CD8-positive, alpha-beta memory T cell (primary cell): ENCODE data around the gene CALCB. TPM values are rescaled to one million over a fixed set of nuclear protein-coding genes. Genes with fewer than 3 reads are reported as not detected.

Experiments used
- CTCF ChIA-PET: fragments of 350-600 bp; sonication (Branson Sonifier 250); formaldehyde crosslinking; loops from one replicate; lab custom pipeline; 2021; ENCODE audit warnings: antibody characterized with exemption; lab: Charles Lee
- POLR2A ChIA-PET: fragments of 350-600 bp; sonication (Branson Sonifier 250); formaldehyde crosslinking; loops from one replicate; lab custom pipeline; 2021; ENCODE audit warnings: antibody characterized with exemption; lab: Charles Lee
- DNase-seq, 5 donors: peaks; one replicate each; pipeline versions ENCODE4 v3.0.0 to v3.0.0-alpha.2; 2020 to 2022; ENCODE audit warnings: mixed read lengths in 1 of 5
- H3K27ac ChIP-seq: one replicate; pipeline ENCODE4 v1.7.0; 2013; ENCODE audit warnings: low read depth, mild to moderate bottlenecking, low read length, moderate library complexity
- H3K27me3 ChIP-seq: 2 replicates; pipeline ENCODE4 v1.7.0; 2013; ENCODE audit warnings: low read length, mild to moderate bottlenecking; ENCODE audit not compliant: insufficient read depth, poor library complexity, severe bottlenecking
- H3K36me3 ChIP-seq: 2 replicates; pipeline ENCODE4 v1.7.0; 2013; ENCODE audit warnings: mild to moderate bottlenecking, low read length, moderate library complexity; ENCODE audit not compliant: insufficient read depth
- H3K4me1 ChIP-seq: 2 replicates; pipeline ENCODE4 v1.7.0; 2013; ENCODE audit warnings: mild to moderate bottlenecking, low read length, moderate library complexity; ENCODE audit not compliant: insufficient read depth
- H3K4me3 ChIP-seq: 2 replicates; pipeline ENCODE4 v1.7.0; 2013; ENCODE audit warnings: mild to moderate bottlenecking, low read length
- H3K9me3 ChIP-seq: 2 replicates; pipeline ENCODE4 v1.7.0; 2013; ENCODE audit warnings: mild to moderate bottlenecking, low read length
- H3K27ac Mint-ChIP-seq, 8 donors: one replicate each; pipeline ENCODE4 v1.8.0; 2020 to 2021; ENCODE audit warnings: mixed read lengths in 8 of 8, mild to moderate bottlenecking in 6 of 8, inconsistent platforms in 3 of 8, moderate library complexity in 3 of 8
- H3K27me3 Mint-ChIP-seq, 2 donors: one replicate each; pipeline ENCODE4 v1.8.0; 2020 to 2021; ENCODE audit warnings: mixed read lengths in 2 of 2, mild to moderate bottlenecking in 1 of 2, moderate library complexity in 1 of 2
- H3K36me3 Mint-ChIP-seq, 3 donors: one replicate each; pipeline ENCODE4 v1.8.0; 2020 to 2021; ENCODE audit warnings: mixed read lengths in 3 of 3, inconsistent platforms in 1 of 3, mild to moderate bottlenecking in 1 of 3
- H3K4me1 Mint-ChIP-seq, 3 donors: one replicate each; pipeline ENCODE4 v1.8.0; 2020 to 2021; ENCODE audit warnings: mixed read lengths in 3 of 3, inconsistent platforms in 1 of 3, mild to moderate bottlenecking in 1 of 3
- H3K4me3 Mint-ChIP-seq, 7 donors: one replicate each; pipeline ENCODE4 v1.8.0; 2020 to 2021; ENCODE audit warnings: mixed read lengths in 7 of 7, mild to moderate bottlenecking in 6 of 7, moderate library complexity in 4 of 7, inconsistent platforms in 2 of 7
- H3K9me3 Mint-ChIP-seq, 5 donors: one replicate each; pipeline ENCODE4 v1.8.0; 2020 to 2022; ENCODE audit warnings: mixed read lengths in 5 of 5, mild to moderate bottlenecking in 3 of 5, moderate library complexity in 2 of 5, inconsistent platforms in 1 of 5
- polyA plus RNA-seq: library from polyadenylated mRNA; unstranded; fragments of 300-500 nt; fragmentation: Illumina TruSeq; gene quantifications from one replicate; pipeline ENCODE4 v1.2.3, GENCODE V29; 2021
- total RNA-seq, 2 experiments: library from RNA; stranded (reverse); gene quantifications; one replicate each; pipeline ENCODE4 v1.2.3, GENCODE V29; 2021

CALCB gene
- total and polyA plus RNA-seq, 3 experiments from 2014 or later: 0.26 to 0.47 (median 0.35) TPM

DNA sequence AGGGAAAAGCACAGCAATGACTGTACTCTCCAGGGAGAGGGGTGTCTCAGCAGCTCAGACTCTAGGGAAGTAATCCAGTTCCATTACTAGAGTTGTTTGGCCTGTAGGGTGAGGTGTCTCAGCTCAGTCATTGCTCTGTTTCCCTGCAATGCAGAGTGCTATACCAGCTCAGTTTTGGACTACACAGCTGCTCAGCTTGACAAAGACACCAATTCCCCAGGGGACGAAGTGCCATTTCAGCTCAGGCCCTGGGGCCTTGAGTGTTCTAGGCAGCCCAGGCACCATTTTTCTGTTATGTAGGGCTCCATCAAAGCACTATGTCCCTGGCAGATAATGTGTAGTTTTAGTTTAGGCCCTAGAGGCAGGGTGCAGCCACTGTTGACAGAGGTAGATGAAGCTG is 18.2 kb downstream of the CALCB start:
- Mint-ChIP-seq H3K27ac (no peak overlapping the region), H3K4me3 (no peak overlapping the region), H3K9me3 (peaks cover 0 to 2% (median 0%) of the 10 kb centered on the region in 5 donors), H3K27me3 (peaks cover 11 to 46% of the 10 kb centered on the region in 2 donors), H3K36me3 (no peaks in the 10 kb centered on the region), H3K4me1 (no peaks in the 10 kb centered on the region)
- no peaks in the 10 kb centered on the region for H3K27me3 ChIP-seq
- DNase-seq: no peak
- no peaks in the 10 kb centered on the region for H3K36me3 ChIP-seq
- H3K4me3 ChIP-seq: no peak overlapping the region
- no peaks in the 10 kb centered on the region for H3K4me1 ChIP-seq
- no peaks in the 10 kb centered on the region for H3K9me3 ChIP-seq
- H3K27ac ChIP-seq: no peak overlapping the region
- CTCF ChIA-PET: interaction anchor here (1.0 to 2.5 kb wide), 4 partner anchors 9 to 183 kb away, joined by 3 to 6 read pairs (median 6); no protein-coding TSS in a partner anchor
- POLR2A ChIA-PET: no interaction called here

- H3K27me3 Mint-ChIP-seq: peaks cover 10 to 51% of the 10 kb centered on the region in 2 donors
- H3K36me3 ChIP-seq: no peaks in the 10 kb centered on the region
- no peak overlapping the region for H3K4me3 Mint-ChIP-seq
- no peaks in the 10 kb centered on the region for H3K4me1 ChIP-seq
- ChIA-PET CTCF (interaction anchor here (0.9 kb wide), 1 partner anchor 19 kb away, joined by 4 read pairs; no protein-coding TSS in a partner anchor), POLR2A (no interaction called here)
- peaks cover 0 to 2% (median 0%) of the 10 kb centered on the region in 5 donors for H3K9me3 Mint-ChIP-seq
- H3K4me1 Mint-ChIP-seq: no peaks in the 10 kb centered on the region
- no peak for DNase-seq
- H3K27ac ChIP-seq: no peak overlapping the region
- no peaks in the 10 kb centered on the region for H3K36me3 Mint-ChIP-seq
- no peaks in the 10 kb centered on the region for H3K27me3 ChIP-seq
- no peak overlapping the region for H3K27ac Mint-ChIP-seq
- no peak overlapping the region for H3K4me3 ChIP-seq
- H3K9me3 ChIP-seq: no peaks in the 10 kb centered on the region
These were observed 20.0 kb downstream of the CALCB start for GRCh38 chr11:15093432-15093831.

DNA sequence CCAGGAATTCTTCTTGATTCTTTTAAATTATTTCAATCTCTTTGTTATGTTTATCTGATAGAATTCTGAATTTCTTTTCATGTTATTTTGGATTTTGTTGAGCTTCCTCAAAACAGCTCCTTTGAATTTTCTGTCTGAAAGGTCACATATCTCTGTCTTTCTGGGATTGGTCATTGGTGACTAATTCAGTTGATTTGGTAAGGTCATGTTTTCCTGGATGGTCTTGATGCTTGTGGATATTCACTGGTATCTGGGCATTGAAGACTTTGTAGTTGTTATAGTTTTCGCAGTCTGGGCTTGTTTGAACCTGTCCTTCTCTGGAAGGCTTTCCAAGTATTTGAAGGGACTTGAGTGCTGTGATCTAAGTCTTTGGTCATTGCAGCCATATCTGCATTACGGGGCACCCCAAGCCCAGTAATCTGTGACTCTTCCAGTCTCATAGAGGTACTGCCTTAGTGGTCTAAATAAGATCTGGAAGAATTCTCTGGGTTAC is 22.4 kb downstream of the CALCB start:
- Mint-ChIP-seq H3K27me3 (peaks cover 6 to 64% of the 10 kb centered on the region in 2 donors), H3K9me3 (no peaks in the 10 kb centered on the region), H3K4me3 (no peak overlapping the region), H3K27ac (no peak overlapping the region), H3K4me1 (no peaks in the 10 kb centered on the region), H3K36me3 (no peaks in the 10 kb centered on the region)
- no peaks in the 10 kb centered on the region for H3K9me3 ChIP-seq
- H3K4me3 ChIP-seq: no peak overlapping the region
- H3K27me3 ChIP-seq: no peaks in the 10 kb centered on the region
- ChIA-PET POLR2A (no interaction called here), CTCF (no interaction called here)
- H3K4me1 ChIP-seq: no peaks in the 10 kb centered on the region
- no peak for DNase-seq
- H3K27ac ChIP-seq: no peak overlapping the region
- H3K36me3 ChIP-seq: no peaks in the 10 kb centered on the region

GRCh38 chr11:15097411-15097810 is 24.0 kb downstream of the CALCB start:
- DNase-seq: no peak
- Mint-ChIP-seq H3K27ac (no peak overlapping the region), H3K4me1 (peaks cover 0 to 4% (median 0%) of the 10 kb centered on the region in 3 donors), H3K9me3 (no peaks in the 10 kb centered on the region), H3K4me3 (no peak overlapping the region), H3K27me3 (peaks cover 6 to 60% of the 10 kb centered on the region in 2 donors), H3K36me3 (no peaks in the 10 kb centered on the region)
- Histone ChIP-seq H3K9me3 (no peaks in the 10 kb centered on the region), H3K4me1 (no peaks in the 10 kb centered on the region), H3K36me3 (no peaks in the 10 kb centered on the region), H3K4me3 (no peak overlapping the region), H3K27ac (no peak overlapping the region), H3K27me3 (no peaks in the 10 kb centered on the region)
- ChIA-PET CTCF (interaction anchor here (1.2 kb wide), 2 partner anchors 22 to 189 kb away, joined by 3 to 4 read pairs; no protein-coding TSS in a partner anchor), POLR2A (no interaction called here)

DNA sequence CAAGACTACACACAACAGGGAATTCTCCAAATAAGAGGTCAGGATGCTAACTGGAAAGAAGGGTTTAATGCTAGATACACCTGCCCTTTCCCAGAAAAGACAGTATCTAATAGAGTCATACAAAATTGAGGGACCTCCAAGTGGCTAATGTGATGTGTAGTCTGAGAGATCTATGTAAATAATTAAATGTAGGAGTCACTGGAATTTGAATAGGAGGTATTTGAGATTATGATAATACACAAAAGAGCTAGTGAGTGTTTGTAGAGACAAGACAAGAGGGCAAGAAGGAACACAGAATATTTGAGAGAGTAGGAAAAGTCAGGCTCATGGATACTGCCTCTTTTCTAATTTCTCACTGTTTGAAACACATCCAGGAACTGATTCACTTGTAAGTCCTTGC is 25.9 kb downstream of the CALCB start:
- Mint-ChIP-seq H3K4me1 (peaks cover 0 to 4% (median 0%) of the 10 kb centered on the region in 3 donors), H3K27ac (no peak overlapping the region), H3K36me3 (no peaks in the 10 kb centered on the region), H3K9me3 (peaks cover 0 to 2% (median 0%) of the 10 kb centered on the region in 5 donors), H3K4me3 (no peak overlapping the region), H3K27me3 (peaks cover 6 to 64% of the 10 kb centered on the region in 2 donors)
- ChIA-PET CTCF (interaction anchor here (1.7 to 3.4 kb wide), 3 partner anchors 7 to 191 kb away, joined by 6 to 18 read pairs (median 6); no protein-coding TSS in a partner anchor), POLR2A (no interaction called here)
- DNase-seq: no peak
- Histone ChIP-seq H3K27ac (no peak overlapping the region), H3K27me3 (no peaks in the 10 kb centered on the region), H3K9me3 (no peaks in the 10 kb centered on the region), H3K36me3 (no peaks in the 10 kb centered on the region), H3K4me3 (no peak overlapping the region), H3K4me1 (no peaks in the 10 kb centered on the region)

DNA sequence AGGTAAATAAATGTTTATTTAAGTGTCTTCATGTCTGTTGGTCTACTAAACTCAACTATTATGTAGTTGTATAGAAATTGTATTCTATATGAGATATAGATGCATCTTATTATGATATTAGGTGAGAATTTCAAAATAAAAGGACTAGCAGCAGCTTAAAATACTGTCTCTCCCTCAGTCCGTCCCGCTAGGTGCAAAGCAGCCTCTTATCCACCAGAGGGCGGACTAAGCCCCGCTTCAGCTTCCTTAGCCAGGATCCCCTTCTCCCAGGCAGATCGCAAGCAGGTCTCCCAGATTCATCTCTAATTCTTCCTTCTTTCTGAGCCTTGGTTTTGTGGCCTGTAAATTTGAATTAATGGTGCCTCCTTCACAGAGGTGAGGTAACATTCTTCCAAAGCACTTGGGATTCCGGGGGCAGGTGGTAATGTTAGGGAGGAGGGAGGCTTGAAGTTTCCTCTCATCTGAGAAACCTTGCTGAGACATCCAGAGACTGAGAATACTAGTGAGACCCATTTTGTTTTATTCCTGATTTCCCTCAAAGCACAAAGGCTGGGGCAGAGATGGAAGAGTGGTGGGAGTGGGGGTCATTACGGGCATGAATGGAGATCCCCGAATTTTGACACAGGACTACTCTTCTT is 27.8 kb downstream of the CALCB start:
- no peak overlapping the region for H3K27ac Mint-ChIP-seq
- no peaks in the 10 kb centered on the region for H3K36me3 ChIP-seq
- H3K27me3 ChIP-seq: no peaks in the 10 kb centered on the region
- H3K36me3 Mint-ChIP-seq: no peaks in the 10 kb centered on the region
- H3K9me3 Mint-ChIP-seq: peaks cover 0 to 4% (median 0%) of the 10 kb centered on the region in 5 donors
- H3K4me3 Mint-ChIP-seq: no peak overlapping the region
- POLR2A ChIA-PET: no interaction called here
- H3K27ac ChIP-seq: no peak overlapping the region
- H3K4me3 ChIP-seq: no peak overlapping the region
- peaks cover 6 to 50% of the 10 kb centered on the region in 2 donors for H3K27me3 Mint-ChIP-seq
- no peaks in the 10 kb centered on the region for H3K4me1 ChIP-seq
- peaks cover 0 to 4% (median 0%) of the 10 kb centered on the region in 3 donors for H3K4me1 Mint-ChIP-seq
- H3K9me3 ChIP-seq: no peaks in the 10 kb centered on the region
- peak in 4 of 5 donors; percentile 10 to 58 (median 20) for DNase-seq
- CTCF ChIA-PET: interaction anchor here (1.0 to 3.4 kb wide), 11 partner anchors 9 to 193 kb away, joined by 3 to 18 read pairs (median 6); partner anchors contain the start of gene CALCB

GRCh38 chr11:15104166-15104565 is 30.8 kb downstream of the CALCB start:
- no peak for DNase-seq
- Histone ChIP-seq H3K36me3 (no peaks in the 10 kb centered on the region), H3K4me1 (no peaks in the 10 kb centered on the region), H3K9me3 (no peaks in the 10 kb centered on the region), H3K27ac (no peak overlapping the region), H3K4me3 (no peak overlapping the region), H3K27me3 (no peaks in the 10 kb centered on the region)
- Mint-ChIP-seq H3K9me3 (peaks cover 0 to 4% (median 0%) of the 10 kb centered on the region in 5 donors), H3K36me3 (no peaks in the 10 kb centered on the region), H3K4me3 (no peak overlapping the region), H3K27ac (no peak overlapping the region), H3K4me1 (peaks cover 0 to 4% (median 0%) of the 10 kb centered on the region in 3 donors), H3K27me3 (peaks cover 0 to 23% of the 10 kb centered on the region in 2 donors)
- ChIA-PET CTCF (interaction anchor here (1.3 kb wide), 1 partner anchor 104 kb away, joined by 3 read pairs; no protein-coding TSS in a partner anchor), POLR2A (no interaction called here)
